Measurements from ENCODE around the gene FADS1. TPM values are rescaled to one million over a fixed set of nuclear protein-coding genes. Genes with fewer than 3 reads are reported as not detected.

Gene FADS1
- total and polyA plus RNA-seq, 2 of the 13 experiments (the other 11 are each of a cell fraction or from before 2014, with no cell fraction given) = 91.8 to 108 TPM

GRCh38 chr11:61757213-61757862 lies 59.5 kb downstream of the FADS1 start:
- Histone ChIP-seq H3K9ac (ENCODE audit: insufficient read depth, low read depth, low read length) (peak overlapping the region; percentile 89), H3K27me3 (ENCODE audit: control insufficient read depth in 1 of 2, insufficient read depth in 2 of 2, low read length in 2 of 2) (no peaks in the 10 kb centered on the region), H3K4me1 (ENCODE audit: insufficient read depth, low read length) (peaks cover 65% of the 10 kb centered on the region), H3K4me3 (replicated peaks in 1 of 3; ENCODE audit: insufficient read depth in 1 of 3, low read depth in 2 of 3, low read length in 3 of 3) (peak overlapping the region; percentile 21 to 66 (median 32); a peak in 5 of 6 replicates), H3K36me3 (replicated peaks in 1 of 2; ENCODE audit: control insufficient read depth in 1 of 2, insufficient read depth in 2 of 2, low read length in 2 of 2) (no peaks in the 10 kb centered on the region), H3K27ac (ENCODE audit: extremely low read length, insufficient read depth, low read length) (peak overlapping the region; percentile 100), H4K20me1 (ENCODE audit: insufficient read depth, low read length) (0 out of 2 replicates have a peak, but pooled peaks cover 2% of the 10 kb centered on the region), H2AFZ (ENCODE audit: low read length) (no peak overlapping the region), H3K4me2 (ENCODE audit: low read depth, low read length) (peak overlapping the region; percentile 93), H3K9me3 (ENCODE audit: low read length) (no peaks in the 10 kb centered on the region), H3K79me2 (ENCODE audit: insufficient read depth, low read length) (peaks cover 70% of the 10 kb centered on the region)
- BruUV-seq (replicated peaks) = no TSS peak
- POLR2A ChIA-PET = interaction anchor here (0.7 to 4.6 kb wide), 13 partner anchors 9 to 217 kb away, joined by 3 to 92 read pairs (median 5); partner anchors contain the start of genes FEN1 and TMEM258
- in situ Hi-C loops (cut with HindIII; ENCODE audit: extremely low pct_ligation_motif_present, low pct_unique_long_range_greater_than_20kb) (no loop called here), intact Hi-C loops (cut with micrococcal nuclease; ENCODE audit: unreplicated experiment) (no loop called here)
- DNase-seq (ENCODE audit: low spot score) (no peak), ATAC-seq (peak; percentile 2), FAIRE-seq (no peak)
- 75% methylated on average over 12 of the region's 15 CpGs for WGBS (ENCODE audit: low lambda C conversion rate)
- CTCF ChIA-PET (ENCODE audit: low intra/inter-chr PET ratio, low total read pairs) = interaction anchor here (0.9 to 1.2 kb wide), 2 partner anchors 12 to 19 kb away, joined by 3 to 4 read pairs; no protein-coding TSS in a partner anchor
- peak; percentile 26; the same call in 1 of the 2 replicates for TF ChIP-seq SAFB2 (CRISPR knock-in tag; IDR thresholded peaks at IDR 0.05; ENCODE audit: borderline replicate concordance, low read depth)
- TF ChIP-seq ZSCAN9 (CRISPR knock-in tag; IDR thresholded peaks at IDR 0.05; ENCODE audit: borderline replicate concordance) = no peak
- no peak for TF ChIP-seq PCBP2 (optimal IDR thresholded peaks at IDR 0.05; ENCODE audit: low read depth, low read length, poor library complexity, severe bottlenecking)
- 0 out of 2 replicates have a peak, but pooled peaks have one; percentile 66 for TF ChIP-seq KDM1A (CRISPR knock-in tag; IDR thresholded peaks at IDR 0.05)
- TF ChIP-seq GLI4 (CRISPR knock-in tag; IDR thresholded peaks at IDR 0.05; ENCODE audit: borderline replicate concordance) = no peak
- TF ChIP-seq SP140L (CRISPR knock-in tag; IDR thresholded peaks at IDR 0.05; ENCODE audit: borderline replicate concordance) = no peak
- TF ChIP-seq CEBPG (CRISPR knock-in tag; IDR thresholded peaks at IDR 0.05) = no peak
- no peak for TF ChIP-seq ZNF503 (CRISPR knock-in tag; IDR thresholded peaks at IDR 0.05)
- no peak for TF ChIP-seq HNRNPH1 (optimal IDR thresholded peaks at IDR 0.05; ENCODE audit: low read depth, low read length)
- no peak for TF ChIP-seq BCL6 (CRISPR knock-in tag; IDR thresholded peaks at IDR 0.05)
- no peak for TF ChIP-seq MTERF4 (CRISPR knock-in tag; IDR thresholded peaks at IDR 0.05)
- no peak for TF ChIP-seq MTF2 (CRISPR knock-in tag; IDR thresholded peaks at IDR 0.05; ENCODE audit: borderline replicate concordance)
- no peak for TF ChIP-seq ZNF138 (CRISPR knock-in tag; IDR thresholded peaks at IDR 0.05; ENCODE audit: low read depth)
- no peak for TF ChIP-seq ZNF557 (CRISPR knock-in tag; IDR thresholded peaks at IDR 0.05)
- no peak for TF ChIP-seq POLR2G (IDR thresholded peaks at IDR 0.05; ENCODE audit: low read depth, low read length)
- no peak for TF ChIP-seq USF2 (IDR thresholded peaks at IDR 0.05; ENCODE audit: low read depth, low read length)
- no peak for TF ChIP-seq USF2 (CRISPR knock-in tag; IDR thresholded peaks at IDR 0.05; ENCODE audit: borderline replicate concordance)
- TF ChIP-seq ATF1 (CRISPR knock-in tag; IDR thresholded peaks at IDR 0.05) = no peak
- no peak for TF ChIP-seq MNT (IDR thresholded peaks at IDR 0.05)

Measured in HepG2 (cell line).